ENCODE measurements around the gene MAD1L1.
A peak's percentile ranks its signal among the peaks of the same experiment; 100 is the strongest.

The MAD1L1 gene

DNA sequence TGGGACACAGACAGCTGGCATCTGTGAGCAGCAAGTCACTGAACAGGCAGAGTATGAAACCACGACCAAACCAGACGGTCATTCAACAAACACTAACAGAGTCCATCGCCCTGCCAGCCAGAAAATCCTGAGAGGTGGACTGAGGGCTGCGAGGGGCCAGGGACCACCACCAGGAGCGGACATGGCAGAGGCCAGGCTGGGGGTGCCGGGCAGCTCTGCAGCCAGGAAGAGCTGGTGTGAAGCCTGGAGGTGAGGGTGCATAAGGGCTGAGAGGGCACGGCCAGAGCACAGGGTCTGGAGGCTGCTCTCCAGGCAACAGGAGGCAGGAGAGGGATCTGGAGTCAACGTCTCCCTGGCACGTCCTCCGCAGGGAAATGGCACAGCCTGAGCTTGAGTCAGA is 15.5 kb downstream of the MAD1L1 start:
- DNase-seq: no peak

GRCh38 chr7:2215851-2216250 is 16.9 kb downstream of the MAD1L1 start:
- DNase-seq: no peak

DNA sequence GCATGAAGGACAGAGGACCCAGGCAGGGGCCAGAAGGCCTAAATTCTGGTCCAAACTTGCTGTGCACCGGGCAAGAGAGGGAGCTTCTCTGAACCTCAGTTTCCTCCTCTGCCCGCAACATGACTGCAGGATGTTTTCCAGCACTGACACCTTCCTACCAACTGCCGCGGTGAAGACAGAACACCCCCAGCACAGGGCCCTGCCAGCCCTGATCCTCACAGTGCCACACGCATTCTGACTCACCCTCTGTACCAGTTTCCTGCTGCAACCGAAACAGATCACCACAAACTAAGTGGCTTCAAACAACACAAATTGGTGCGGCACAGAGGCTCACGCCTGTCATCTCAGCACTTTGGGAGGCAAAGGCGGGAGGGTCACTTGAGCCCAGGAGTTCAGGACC is 18.1 kb downstream of the MAD1L1 start:
- no peak for DNase-seq

DNA sequence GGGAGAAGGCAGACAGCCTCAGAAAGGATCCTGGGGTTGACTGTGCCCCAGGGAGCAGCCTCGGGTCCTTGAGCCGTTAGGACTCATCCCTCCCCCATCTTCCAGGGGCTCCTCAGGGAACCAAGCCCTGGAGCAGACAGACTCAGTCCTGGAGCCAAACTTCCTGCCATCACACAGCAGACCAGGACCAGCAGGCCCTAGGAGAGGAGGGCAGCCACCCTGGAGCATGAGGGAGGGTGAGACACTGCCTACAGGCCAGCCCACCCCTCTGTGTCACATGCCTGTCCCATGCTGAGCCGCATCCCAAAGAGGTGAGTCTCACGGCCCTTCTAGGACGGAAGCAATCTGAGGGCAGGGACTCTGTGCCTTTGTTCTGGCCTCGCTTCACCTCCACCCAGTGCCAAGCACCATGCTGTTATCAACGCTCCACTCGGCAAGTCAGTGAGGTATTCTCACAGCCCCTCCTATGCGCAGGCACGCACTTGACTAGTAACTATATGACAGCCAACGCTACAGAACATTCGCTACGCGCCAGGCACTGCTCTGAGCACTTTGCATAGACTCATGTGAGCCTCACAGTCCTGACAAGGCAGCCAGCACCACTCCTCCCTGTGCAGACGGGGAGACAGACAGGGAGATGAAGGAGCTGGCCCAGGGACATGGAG is 19.1 kb downstream of the MAD1L1 start:
- no peak for DNase-seq

DNA sequence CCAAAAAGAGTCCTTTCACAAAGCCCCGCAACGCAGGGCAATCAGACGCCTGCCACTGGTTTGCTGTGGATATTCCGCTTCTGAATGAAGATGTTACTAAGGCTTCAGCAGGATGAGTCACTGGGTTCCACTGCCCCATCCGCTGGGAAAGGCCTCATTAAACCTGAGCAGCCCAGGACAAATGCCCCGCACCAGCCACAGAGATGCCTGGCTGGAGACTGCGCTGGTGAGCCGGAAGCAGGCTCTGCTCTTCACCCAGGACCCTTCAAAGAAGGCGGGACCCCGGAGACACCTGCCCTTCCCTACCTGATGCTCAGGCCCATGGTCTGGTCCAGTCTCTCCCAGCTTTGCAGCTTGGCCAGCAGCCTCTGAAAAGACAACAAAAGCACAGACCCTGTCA is 19.8 kb downstream of the MAD1L1 start:
- no peak for DNase-seq

- no peak for DNase-seq
These were observed 20.8 kb downstream of the MAD1L1 start for GRCh38 chr7:2211926-2212325.

DNA sequence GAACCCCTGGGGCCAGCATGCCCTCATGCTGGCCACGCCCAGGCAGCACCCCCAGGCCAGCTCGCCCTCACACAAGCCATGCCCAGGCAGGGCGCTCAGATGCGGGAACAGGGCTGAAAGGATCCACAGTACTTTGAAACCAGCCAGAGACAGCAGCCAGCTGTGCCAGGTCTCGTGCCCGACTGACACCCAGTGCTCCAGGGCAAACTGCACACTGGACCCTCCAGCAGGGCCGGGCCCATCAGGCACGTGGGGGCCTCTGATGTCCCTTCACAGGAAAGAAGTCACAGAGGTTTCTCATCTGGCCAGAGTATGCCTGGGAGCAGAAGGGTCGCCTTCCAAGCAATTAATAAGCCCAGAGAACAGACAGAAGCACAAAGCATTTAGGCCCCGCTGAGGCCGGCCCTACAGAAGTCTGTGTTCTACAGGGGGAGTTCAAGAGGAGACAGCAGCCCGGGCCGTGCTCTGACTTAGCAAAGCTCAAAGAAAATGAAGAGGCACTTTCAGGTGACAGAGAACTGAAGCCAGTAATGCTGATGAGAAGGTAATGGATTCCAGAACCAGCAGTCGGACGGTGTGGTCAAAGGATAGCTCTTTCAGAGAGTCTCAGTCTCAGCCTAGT is 21.4 kb downstream of the MAD1L1 start:
- DNase-seq: no peak

DNA sequence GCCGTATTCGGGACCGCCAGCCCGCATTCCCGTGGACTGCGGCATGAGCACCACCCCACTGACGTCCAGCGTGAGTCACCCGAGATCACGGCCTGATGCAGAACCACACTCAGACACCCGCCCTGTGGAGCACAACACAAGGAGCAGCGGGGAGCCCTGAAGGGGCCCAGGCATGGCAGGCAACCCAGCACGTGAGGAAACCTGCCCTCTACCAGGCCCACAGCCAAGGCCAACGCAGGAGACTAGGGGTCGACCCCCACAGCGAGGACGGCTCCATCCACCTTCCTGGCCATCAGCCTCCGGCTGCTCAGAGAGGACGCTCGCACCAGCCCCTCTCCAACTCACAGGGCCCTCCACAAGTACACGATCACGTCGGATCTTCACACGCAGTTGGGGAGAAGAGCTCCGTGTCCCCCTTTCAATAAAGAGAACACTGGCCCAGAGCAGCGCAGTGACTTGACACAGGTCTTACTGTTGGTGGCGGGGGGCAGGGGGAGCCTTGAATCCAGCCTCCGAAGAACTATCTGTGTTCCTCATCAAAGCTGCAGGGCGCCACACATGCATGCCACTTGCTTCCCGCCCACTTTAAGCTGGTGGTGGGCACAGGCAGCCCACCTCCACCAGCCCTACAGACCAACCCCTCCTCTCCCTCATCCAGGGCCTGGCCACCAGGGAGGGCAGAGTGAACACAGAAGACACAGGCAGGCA is 22.0 kb downstream of the MAD1L1 start:
- DNase-seq: no peak

- DNase-seq: no peak
These were observed 22.8 kb downstream of the MAD1L1 start for GRCh38 chr7:2209961-2210323.

DNA sequence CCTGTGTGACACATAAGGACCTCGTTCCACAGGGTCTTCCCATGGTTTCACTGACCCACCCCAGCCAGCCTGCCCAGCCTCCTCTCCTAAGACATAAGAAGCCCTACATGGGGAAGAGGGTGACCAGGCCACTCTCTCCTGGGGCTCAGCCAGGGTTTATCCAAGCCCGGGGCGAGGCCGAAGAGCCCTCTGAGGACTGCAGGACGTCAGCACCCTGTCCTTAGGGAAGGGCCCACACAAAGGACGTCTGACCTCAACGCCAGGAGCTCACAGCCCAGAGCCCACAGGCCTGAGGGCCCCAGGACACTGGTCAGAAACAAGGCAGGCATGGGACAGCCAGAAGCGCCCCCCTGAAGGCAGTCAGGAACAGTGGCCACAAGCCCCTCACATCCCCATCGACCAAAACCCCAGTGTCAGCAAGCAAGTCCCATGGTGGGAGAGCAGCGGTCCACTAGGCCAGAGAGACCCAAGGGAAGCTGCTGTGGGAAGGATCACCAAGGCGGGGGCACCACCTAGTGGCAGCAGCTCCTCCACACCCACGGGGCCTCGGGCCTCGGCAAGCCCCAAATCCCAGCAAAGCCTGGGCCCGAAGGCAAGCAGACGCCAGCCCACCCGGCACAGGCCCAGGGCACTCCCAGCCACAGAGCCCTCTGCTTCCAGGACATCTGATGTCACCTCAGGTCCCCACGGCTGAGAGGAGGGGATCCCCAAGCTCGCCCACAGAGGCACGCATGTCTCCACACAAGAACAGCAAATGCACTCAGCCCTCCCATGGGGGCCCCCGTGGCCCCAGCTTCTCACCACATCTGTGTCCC is 23.4 kb downstream of the MAD1L1 start:
- peak; percentile 30 for DNase-seq

GRCh38 chr7:2208712-2209111 is 24.0 kb downstream of the MAD1L1 start:
- DNase-seq: no peak

GRCh38 chr7:2205036-2205780 is 27.5 kb downstream of the MAD1L1 start:
- DNase-seq: no peak

DNA sequence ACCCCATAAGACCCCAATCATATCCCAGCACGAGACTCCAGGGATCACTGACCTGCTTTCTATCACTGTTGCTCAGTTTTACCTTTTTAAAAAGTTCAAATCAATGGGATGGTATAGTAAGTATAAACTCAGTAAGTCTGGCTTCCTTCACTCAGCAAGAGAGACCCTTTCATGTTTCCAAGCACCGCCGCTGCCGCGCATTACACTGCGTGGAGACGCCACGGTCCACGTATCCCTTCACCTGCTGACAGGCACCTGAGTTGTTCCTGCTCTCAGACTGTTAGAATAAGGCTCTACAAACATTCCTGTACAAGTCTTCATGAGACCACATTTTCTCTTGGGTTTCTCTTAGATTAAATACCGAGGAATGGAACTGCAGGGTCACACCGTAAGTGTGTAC is 28.3 kb downstream of the MAD1L1 start:
- no peak for DNase-seq

DNA sequence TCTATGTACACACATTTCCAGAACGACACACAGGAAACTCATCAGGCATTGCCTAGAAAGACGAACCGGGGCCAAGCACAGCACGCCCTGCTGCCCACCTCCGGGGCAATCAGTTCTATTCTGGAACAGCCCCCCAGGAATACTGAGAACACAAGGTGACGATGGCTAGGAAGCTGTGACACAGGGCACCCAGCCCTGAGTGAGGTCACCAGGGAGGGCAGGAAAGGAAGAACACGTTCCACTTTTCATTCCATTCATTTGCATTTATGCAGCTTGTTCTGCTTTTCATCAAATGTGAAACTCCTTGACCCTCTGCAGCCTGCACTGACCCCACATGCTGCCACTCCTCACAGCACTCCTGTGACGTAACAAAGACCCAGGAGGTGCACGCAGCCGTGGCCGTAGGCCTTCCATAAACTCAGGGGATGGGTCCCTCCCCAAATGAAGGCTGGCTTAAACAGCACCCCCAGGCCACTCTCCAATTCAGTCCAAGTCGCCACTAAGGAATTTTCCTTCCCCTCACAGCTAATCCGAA is 28.9 kb downstream of the MAD1L1 start:
- DNase-seq: no peak

DNA sequence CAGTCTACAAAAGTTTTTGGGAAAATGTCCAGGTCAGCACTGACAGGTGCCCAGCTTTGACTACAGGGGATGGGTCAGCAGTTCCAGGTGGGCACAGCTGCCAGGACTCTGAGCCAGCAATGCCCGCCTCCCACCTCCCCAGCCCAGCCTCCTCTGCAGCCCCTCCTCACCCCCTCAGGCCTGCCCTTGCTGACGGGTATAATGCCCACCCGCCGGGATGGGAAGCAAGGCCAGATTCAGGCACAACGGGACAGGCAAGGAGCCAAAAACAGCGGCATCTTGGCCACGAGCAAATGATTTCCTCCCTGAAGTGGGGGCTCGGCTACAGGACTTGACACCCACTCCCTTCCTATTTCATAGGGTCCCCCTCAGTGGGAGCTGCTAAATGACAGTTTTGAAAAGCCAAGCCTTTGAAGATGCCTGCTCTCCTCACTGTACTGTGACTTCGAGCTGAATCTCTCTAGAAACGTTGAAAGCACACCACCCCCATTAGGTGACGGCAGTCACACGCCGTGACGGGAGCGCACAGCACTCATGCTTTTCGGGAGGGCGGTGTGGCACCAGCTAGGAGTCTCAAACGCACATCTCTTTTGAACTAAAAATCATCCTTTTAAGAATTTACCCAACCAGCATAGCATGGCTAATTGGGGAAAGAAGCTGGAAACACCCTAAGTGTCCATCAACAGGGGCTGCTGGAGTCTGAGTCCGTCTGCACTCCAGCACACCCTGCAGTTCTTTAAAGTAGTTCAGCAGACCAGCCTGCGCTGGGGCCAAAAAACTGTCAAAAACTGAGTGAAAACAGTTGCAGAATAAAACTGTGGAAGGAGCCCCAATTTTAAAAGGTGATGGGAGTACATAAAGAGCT is 29.6 kb downstream of the MAD1L1 start:
- no peak for DNase-seq

DNA sequence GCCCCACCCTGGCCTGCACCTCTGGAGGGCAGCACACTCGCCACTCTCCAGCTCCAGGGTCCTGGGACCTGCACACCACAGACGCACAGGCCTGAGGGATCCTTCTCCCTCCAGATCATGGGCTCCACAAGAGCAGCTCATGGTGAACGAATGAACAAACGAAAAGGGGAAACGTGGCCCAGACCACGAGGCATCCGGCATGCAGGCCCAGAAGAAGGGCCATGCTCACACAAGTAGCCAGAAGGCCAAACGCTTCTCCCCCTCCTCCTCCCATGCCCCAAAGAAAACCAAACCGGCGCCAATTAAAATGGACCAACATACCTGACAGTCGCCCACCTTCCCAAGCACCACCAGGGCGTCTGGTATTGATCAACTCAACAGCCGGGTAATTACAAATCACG is 30.4 kb downstream of the MAD1L1 start:
- no peak for DNase-seq

DNA sequence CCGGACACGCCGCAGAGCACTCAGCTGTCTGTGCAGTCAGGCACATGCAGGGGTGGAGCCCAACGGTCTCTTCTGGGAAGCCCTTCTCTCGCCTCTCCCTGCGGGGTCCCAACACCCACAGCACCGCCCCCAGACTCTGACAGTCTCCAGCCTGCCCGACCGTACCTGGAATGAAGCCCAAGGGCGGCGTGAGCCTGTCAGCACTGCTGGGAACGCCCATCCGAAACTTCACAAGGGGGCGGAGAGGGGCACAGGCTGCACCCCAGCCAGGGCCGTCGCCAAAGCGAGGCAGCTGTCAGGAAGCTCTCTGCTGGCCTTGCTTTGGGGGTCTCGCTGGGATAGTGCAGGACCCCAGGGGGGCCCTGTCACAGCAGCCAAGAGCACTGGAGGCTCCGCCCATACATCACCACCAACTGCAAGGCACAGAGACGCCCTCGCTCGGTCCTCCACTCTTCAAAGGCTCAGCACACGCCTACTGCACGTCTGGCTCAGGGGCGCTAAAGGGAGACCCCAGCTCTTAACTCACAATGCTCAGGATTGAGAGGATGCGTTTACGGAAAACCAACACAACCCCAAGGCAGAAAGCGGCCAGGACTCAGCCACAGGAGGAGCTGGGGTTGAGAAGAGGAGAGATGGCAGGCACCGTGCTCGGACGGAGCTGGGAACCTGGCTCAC is 30.9 kb downstream of the MAD1L1 start:
- DNase-seq: no peak

DNA sequence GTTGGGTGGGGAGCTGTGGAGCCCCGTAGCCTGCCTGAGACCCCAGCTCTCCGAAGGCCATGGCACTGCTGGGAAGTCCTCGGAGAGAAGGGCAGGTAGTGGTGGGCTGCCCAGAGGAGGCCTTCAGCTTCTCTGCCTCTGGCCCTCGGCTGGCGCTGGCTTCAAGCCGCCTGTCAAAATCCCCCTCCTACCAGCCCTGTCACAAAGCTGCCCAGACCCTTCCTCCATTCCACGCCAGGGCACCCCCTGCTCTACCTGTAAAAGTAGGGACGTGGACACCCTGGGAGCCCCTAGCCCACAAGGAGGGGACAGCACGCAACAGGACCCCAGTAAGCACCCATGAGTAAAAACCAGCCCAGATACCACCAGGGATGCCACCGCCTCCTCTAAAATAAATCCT is 31.6 kb downstream of the MAD1L1 start:
- no peak for DNase-seq

DNA sequence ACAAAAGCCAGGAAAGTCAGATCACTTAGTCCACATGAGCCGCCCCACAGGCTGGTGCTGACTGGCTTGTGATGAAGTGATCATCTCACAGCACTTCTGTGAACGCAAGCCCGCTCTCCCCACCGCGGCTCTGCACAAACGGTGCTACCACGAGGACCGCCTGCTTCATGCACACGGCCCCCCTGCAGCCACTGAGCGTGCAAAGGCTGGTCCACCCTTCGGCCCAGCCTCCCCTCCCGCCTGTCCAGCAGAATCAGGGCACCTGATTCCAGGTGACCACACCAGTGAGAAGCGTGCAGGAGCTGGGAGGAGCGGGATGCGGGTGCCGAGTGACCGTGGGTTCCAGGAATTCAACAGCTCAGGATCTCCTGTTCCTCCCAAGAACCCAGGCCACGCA is 32.2 kb downstream of the MAD1L1 start:
- DNase-seq: no peak

DNA sequence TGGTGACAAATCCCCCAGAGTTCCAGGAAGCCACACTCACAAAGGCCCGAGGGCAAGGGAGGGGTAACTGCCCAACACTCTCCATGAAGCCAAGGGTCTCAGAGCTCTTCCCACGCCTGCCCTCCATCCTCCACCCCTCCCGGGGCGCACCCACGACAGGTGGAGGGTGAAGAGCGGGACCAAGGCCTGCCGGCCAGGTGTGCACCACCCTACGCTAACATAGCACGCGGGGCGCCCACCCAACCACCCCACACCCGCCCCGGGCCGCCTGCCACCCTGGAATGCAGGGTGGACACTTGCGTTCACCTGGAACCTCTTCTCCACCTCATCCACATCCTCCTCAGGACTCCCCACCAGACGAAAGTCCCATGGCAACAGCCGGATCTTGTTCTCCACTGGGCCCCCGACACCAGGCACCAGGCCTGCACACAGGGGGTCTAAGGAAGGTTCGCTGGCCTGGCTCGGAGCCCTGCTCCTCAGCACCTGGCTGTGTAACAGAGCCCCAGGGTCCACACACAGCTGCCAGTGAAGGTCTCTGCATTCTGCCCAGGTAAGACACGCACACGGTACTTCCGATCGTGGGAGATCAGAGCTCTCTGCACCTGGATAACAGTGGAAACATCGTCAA is 32.7 kb downstream of the MAD1L1 start:
- no peak for DNase-seq

- no peak for DNase-seq
These were observed 33.2 kb downstream of the MAD1L1 start for GRCh38 chr7:2199528-2199927.
